Measurements from ENCODE around the gene COL4A2.

- no peak for TF ChIP-seq EZH2 (IDR thresholded peaks at IDR 0.05)
- TF ChIP-seq POLR2AphosphoS5 (IDR thresholded peaks at IDR 0.05; ENCODE audit: borderline replicate concordance, low read depth, low read length): no peak
- TF ChIP-seq FOXP2 (optimal IDR thresholded peaks at IDR 0.05; ENCODE audit: control extremely low read depth, extremely low read length, insufficient read depth): no peak
These were observed 121.2 kb downstream of the COL4A2 start for GRCh38 chr13:110428313-110428712.
